ENCODE results near the gene SPTBN1.

GRCh38 chr2:54492335-54492734 lies 36.2 kb downstream of the SPTBN1 start:
- TF ChIP-seq EZH2 (IDR thresholded peaks at IDR 0.05; ENCODE audit: low read length, unreplicated experiment) (no peak), CTCF (conservative IDR thresholded peaks at IDR 0.05; ENCODE audit: low read depth, low read length) (no peak)

All from PC-3 (cell line).